Measurements from ENCODE around the gene MLLT3. TPM values are rescaled to one million over a fixed set of nuclear protein-coding genes. Genes with fewer than 3 reads are reported as not detected.

The MLLT3 gene
- total and polyA plus RNA-seq, 2 of the 8 experiments (the other 6 are each of a cell fraction or from before 2014, with no cell fraction given): 5.9 to 9.6 TPM

GRCh38 chr9:20405616-20406015 is 216.7 kb downstream of the MLLT3 start:
- Histone ChIP-seq H3K4ac (replicated peaks; ENCODE audit: insufficient read length, low read depth, low read length) (no peak overlapping the region), H2BK20ac (ENCODE audit: low read length) (no peak overlapping the region), H4K8ac (ENCODE audit: extremely low read depth, insufficient read depth, low read length) (no peak overlapping the region), H3K18ac (ENCODE audit: extremely low read depth, low read length) (no peak overlapping the region), H2AFZ (ENCODE audit: low read length) (no peak overlapping the region), H3K27ac (ENCODE audit: low read depth, low read length) (no peak overlapping the region), H3K79me2 (ENCODE audit: control insufficient read depth in 1 of 2, insufficient read depth in 2 of 2, low read length in 2 of 2) (no peaks in the 10 kb centered on the region), H4K5ac (ENCODE audit: insufficient read length, low read depth, low read length) (no peak overlapping the region), H3K23ac (ENCODE audit: insufficient read length) (no peak overlapping the region), H2BK5ac (ENCODE audit: low read depth, low read length) (no peak overlapping the region), H3K79me1 (ENCODE audit: low read depth, low read length) (no peaks in the 10 kb centered on the region), H3K4me3 (ENCODE audit: extremely low read depth in 1 of 4, insufficient read depth in 2 of 4, low read depth in 3 of 4, low read length in 4 of 4) (no peak overlapping the region), H4K91ac (replicated peaks; ENCODE audit: insufficient read length, low read length) (no peak overlapping the region), H3K4me2 (ENCODE audit: insufficient read depth in 1 of 2, low read depth in 2 of 2, low read length in 2 of 2) (no peak overlapping the region), H4K20me1 (replicated peaks in 1 of 2; ENCODE audit: control insufficient read depth in 1 of 2, insufficient read depth in 2 of 2, low read length in 2 of 2) (no peaks in the 10 kb centered on the region), H3K14ac (ENCODE audit: insufficient read length) (no peak overlapping the region), H3K36me3 (ENCODE audit: control insufficient read depth in 2 of 4, insufficient read depth in 4 of 4, low read length in 3 of 4) (no peaks in the 10 kb centered on the region), H2BK15ac (ENCODE audit: low read length) (no peak overlapping the region), H3K9ac (replicated peaks in 1 of 4; ENCODE audit: extremely low read depth in 1 of 4, low read depth in 3 of 4, low read length in 3 of 4) (no peak overlapping the region), H2AK5ac (ENCODE audit: low read depth, low read length) (no peak overlapping the region), H2BK120ac (replicated peaks; ENCODE audit: low read depth, low read length) (no peak overlapping the region), H3K23me2 (ENCODE audit: low read depth, low read length) (no peaks in the 10 kb centered on the region), H3K4me1 (replicated peaks in 1 of 4; ENCODE audit: control insufficient read depth in 3 of 4, insufficient read depth in 4 of 4, low read length in 3 of 4) (peaks cover 0 to 5% (median 2%) of the 10 kb centered on the region in 4 experiments; a peak in 4 of 7 replicates), H3K56ac (replicated peaks; ENCODE audit: insufficient read length, low read depth, low read length) (no peak overlapping the region), H2BK12ac (ENCODE audit: low read depth, low read length) (no peak overlapping the region), H3K27me3 (replicated peaks in 1 of 4; ENCODE audit: control insufficient read depth in 3 of 4, extremely low read depth in 1 of 4, insufficient read depth in 3 of 4, low read length in 3 of 4) (no peaks in the 10 kb centered on the region), H3K9me3 (ENCODE audit: insufficient read depth in 2 of 2, low read depth in 1 of 2, low read length in 1 of 2) (no peaks in the 10 kb centered on the region)
- DNase-seq (ENCODE audit: low read depth in 1 of 2, low spot score in 2 of 2) (no peak), FAIRE-seq (no peak)
- CTCF ChIA-PET (ENCODE audit: partially characterized antibody): no interaction called here
- POLR2A ChIA-PET (ENCODE audit: partially characterized antibody): no interaction called here
- TF ChIP-seq TAF7 (optimal IDR thresholded peaks at IDR 0.05; ENCODE audit: borderline replicate concordance, low read depth, low read length): no peak
- WGBS, 2 experiments (ENCODE audit: extremely low coverage in 1 of 2, insufficient coverage in 1 of 2, insufficient read length in 1 of 2, insufficient replicate concordance in 2 of 2, low coverage in 1 of 2, low lambda C conversion rate in 2 of 2, missing lambda C conversion rate in 1 of 2): 94% methylated on average over 5 of the region's 5 CpGs; no CpG with 5 or more reads in 1 of the 2 experiments

Measured in H1 (cell line).